Measurements from ENCODE around the gene KCTD6. TPM values are rescaled to one million over a fixed set of nuclear protein-coding genes. Genes with fewer than 3 reads are reported as not detected.
"Not testable (repeated sequence)": the region's sequence is repeated elsewhere in the genome, so short reads cannot be mapped to it uniquely, and the experiment has no call there.

KCTD6 gene
- total RNA-seq, 2 donors from 2014 or later, result 9.5 to 10.6 TPM

- no peaks in the 10 kb centered on the region for H3K4me1 ChIP-seq
- H3K4me3 ChIP-seq, result no peak overlapping the region
- H3K27me3 ChIP-seq, result no peaks in the 10 kb centered on the region
- peaks cover 74% of the 10 kb centered on the region for H3K36me3 ChIP-seq
- no peak for DNase-seq (ENCODE audit: low spot score)
- no peaks in the 10 kb centered on the region for H3K9me3 ChIP-seq
- H3K27ac ChIP-seq, result no peak overlapping the region
- no peak for TF ChIP-seq CTCF (IDR thresholded peaks at IDR 0.05)
These were observed 29.4 kb downstream of the KCTD6 start for GRCh38 chr3:58521336-58521670.

DNA sequence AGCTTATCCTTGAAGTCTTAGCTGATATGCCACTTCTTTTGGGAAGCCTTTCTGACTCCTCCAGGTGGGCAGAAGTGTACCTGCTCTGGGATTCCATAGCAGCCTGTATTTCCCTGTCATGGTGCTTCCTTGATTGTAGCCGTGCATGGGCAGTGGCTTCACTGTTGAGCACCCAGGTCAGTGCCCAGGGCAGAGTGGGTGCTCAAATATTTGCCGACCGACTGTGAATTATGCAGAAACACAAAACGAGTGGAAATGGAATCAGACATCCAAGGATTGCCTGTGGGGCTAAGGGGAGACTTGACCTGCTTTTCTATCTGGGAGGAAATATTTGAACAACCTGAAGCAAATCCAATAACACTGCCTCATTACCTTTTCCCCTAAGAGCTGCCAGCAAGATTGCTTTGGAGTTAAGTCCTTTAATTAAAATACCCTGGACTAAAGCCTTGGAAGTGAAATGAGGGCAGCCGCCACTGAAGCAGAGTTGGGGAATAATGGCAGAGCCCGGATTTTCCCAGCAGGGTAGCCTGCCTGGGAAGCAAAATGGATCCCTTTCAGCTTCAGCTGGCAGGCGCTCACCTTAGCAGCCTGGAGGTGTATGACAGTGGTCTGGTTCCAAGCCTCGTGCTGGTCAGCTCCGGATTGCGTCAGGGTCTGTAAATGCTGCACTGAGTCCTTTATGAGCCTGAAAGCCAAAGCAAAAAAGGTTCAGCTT is 30.2 kb downstream of the KCTD6 start:
- Histone ChIP-seq H3K4me1 (no peaks in the 10 kb centered on the region), H3K27ac (no peak overlapping the region), H3K4me3 (no peak overlapping the region), H3K36me3 (peaks cover 71% of the 10 kb centered on the region), H3K27me3 (no peaks in the 10 kb centered on the region), H3K9me3 (no peaks in the 10 kb centered on the region)
- DNase-seq (ENCODE audit: low spot score), result peak; percentile 38
- TF ChIP-seq CTCF (IDR thresholded peaks at IDR 0.05), result no peak

DNA sequence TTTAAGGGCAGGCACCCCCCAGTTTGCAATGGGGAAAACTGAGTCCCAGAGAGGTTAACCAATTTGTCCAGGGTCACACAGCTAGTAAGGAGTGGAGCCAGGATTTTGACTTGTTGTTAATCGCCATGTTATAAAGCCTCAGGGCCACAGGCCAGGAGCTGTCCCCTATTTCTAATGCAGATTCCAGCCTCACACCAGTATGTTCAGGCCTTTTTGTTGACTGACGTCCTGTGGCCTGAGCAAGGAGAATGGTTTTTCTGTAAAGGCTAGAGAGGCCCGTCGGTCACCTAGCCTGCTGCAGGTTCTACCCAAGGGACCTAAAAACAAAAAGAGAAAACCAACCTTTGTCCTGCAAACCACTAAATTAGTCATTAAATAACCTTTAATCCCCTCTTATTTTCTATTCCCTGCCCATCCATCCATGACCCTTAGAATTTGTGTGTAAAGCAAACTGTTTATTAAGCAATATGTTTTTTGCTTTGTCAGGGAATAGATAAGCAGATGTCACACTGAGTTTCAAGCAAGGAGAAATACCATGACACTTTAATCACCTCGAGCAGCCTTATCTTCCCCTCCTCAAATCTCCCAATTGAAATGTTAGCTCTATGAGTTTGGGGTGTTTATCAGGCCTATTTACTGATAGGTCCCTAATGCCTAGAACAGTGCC is 31.0 kb downstream of the KCTD6 start:
- peaks cover 70% of the 10 kb centered on the region for H3K36me3 ChIP-seq
- peak; percentile 32 for DNase-seq (ENCODE audit: low spot score)
- no peaks in the 10 kb centered on the region for H3K9me3 ChIP-seq
- no peak for TF ChIP-seq CTCF (IDR thresholded peaks at IDR 0.05)
- no peak overlapping the region for H3K4me3 ChIP-seq
- H3K27me3 ChIP-seq, result no peaks in the 10 kb centered on the region
- H3K27ac ChIP-seq, result no peak overlapping the region
- H3K4me1 ChIP-seq, result no peaks in the 10 kb centered on the region

DNA sequence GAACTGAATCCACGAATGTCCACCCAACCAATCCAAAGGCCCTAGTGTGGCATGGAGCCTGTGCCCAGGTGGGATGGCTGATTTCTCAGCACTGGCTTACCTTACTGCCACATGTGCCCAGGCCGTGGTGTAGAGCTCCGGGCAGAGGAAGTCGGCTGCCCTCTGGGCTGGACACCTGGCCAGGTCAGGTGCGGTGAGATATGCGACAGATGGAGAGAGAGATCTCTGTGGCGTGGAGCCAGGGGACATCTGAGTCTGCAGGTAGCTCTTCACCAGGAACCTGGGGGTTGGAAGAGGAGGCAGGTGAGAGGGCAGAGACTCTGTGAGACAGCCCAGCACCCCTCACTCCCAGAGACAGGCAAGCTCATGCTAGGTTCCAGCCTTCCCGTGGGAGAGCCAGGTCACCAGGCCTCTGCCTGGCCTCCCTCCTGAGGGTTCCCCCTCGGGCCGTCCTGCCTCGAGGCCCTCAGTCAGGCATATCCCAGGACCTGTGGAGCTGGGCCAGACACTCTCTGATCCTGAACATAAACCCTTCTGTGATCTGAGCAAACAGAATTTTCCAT is 32.5 kb downstream of the KCTD6 start:
- Histone ChIP-seq H3K27ac (no peak overlapping the region), H3K4me3 (no peak overlapping the region), H3K36me3 (peaks cover 69% of the 10 kb centered on the region), H3K4me1 (peaks cover 0 to 11% of the 10 kb centered on the region in 2 donors), H3K9me3 (no peaks in the 10 kb centered on the region), H3K27me3 (no peaks in the 10 kb centered on the region)
- TF ChIP-seq CTCF (IDR thresholded peaks at IDR 0.05), result no peak
- DNase-seq (ENCODE audit: low spot score), result peak; percentile 52

DNA sequence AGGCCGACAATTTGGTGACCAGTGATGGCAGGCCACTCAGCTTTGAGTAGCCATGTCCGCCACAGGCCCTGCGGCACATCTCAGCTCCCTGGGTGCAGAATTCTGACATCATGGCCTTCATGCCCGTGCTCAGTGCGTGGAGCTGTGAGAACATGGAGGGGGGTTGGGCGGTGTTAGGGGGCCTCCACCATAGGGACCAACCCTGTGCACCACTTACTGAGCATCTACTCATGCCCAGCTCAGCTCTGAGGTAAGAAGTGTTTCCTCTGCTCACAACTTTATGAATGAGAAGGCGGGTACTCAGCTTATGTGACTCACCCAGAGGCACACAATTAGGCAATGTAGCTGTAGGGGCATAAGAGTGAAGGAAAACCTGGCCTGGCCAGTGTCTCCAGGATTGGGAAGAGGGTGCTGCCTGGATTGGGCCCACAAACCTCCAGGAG is 34.6 kb downstream of the KCTD6 start:
- peaks cover 0 to 11% of the 10 kb centered on the region in 2 donors for H3K4me1 ChIP-seq
- no peak for TF ChIP-seq CTCF (IDR thresholded peaks at IDR 0.05)
- peaks cover 69% of the 10 kb centered on the region for H3K36me3 ChIP-seq
- no peak overlapping the region for H3K27ac ChIP-seq
- H3K4me3 ChIP-seq, result no peak overlapping the region
- H3K27me3 ChIP-seq, result no peaks in the 10 kb centered on the region
- peak; percentile 56 for DNase-seq (ENCODE audit: low spot score)
- H3K9me3 ChIP-seq, result no peaks in the 10 kb centered on the region

DNA sequence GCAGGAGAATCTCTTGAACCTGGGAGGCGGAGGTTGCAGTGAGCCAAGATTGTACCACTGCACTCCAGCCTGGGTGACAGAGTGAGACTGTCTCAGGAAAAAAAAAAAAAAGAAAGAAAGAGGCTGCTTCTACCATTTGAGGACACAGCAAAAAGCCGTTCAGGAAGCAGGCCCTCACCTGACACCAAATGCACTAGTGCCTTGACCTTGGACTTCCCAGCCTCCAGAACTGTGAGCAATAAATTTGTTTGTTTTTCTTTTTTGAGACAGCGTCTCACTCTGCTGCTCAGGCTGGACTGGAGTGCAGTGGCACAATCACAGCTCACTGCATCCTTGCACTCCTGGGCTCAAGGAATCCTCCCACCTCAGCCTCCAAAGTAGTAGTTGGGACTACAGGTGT is 35.5 kb downstream of the KCTD6 start:
- H3K27ac ChIP-seq, H3K9me3 ChIP-seq, H3K4me3 ChIP-seq, H3K27me3 ChIP-seq: not testable (repeated sequence)
- DNase-seq (ENCODE audit: low spot score), result peak; percentile 26
- Histone ChIP-seq H3K4me1 (peaks cover 0 to 11% of the 10 kb centered on the region in 2 donors), H3K36me3 (peaks cover 62% of the 10 kb centered on the region)
